Neural cell (in vitro differentiated cells): Measurements from ENCODE around the gene ANAPC2. TPM values are rescaled to one million over a fixed set of nuclear protein-coding genes. Genes with fewer than 3 reads are reported as not detected.

Experiments used
- H2AFZ ChIP-seq: fragments of 200-600, 300-800 bp; sonication (generic), shearing (Covaris generic); 2 replicates; pipeline ENCODE4 v1.6.0; 2014; ENCODE audit warnings: low read depth, mild to moderate bottlenecking, antibody characterized with exemption, low read length, moderate library complexity
- H3F3A ChIP-seq: fragments of 200-600 bp; shearing (Covaris generic); 2 replicates; pipeline ENCODE4 v1.6.1; 2016; ENCODE audit warnings: mild to moderate bottlenecking, moderate library complexity, mixed read lengths, antibody characterized with exemption, low read length; ENCODE audit not compliant: insufficient read depth, poor library complexity, severe bottlenecking
- H3K27ac ChIP-seq: fragments of 200-600, 300-800 bp; sonication (generic), shearing (Covaris generic); 2 replicates; pipeline ENCODE4 v1.5.1; 2014; ENCODE audit warnings: mild to moderate bottlenecking, low read length, moderate library complexity
- H3K27me3 ChIP-seq: fragments of 300-800, 200-600 bp; sonication (generic), shearing (Covaris generic); 2 replicates; pipeline ENCODE4 v1.6.0; 2014; ENCODE audit warnings: mild to moderate bottlenecking, low read depth, low read length, moderate library complexity; ENCODE audit not compliant: insufficient read depth
- H3K36me3 ChIP-seq: fragments of 300-800, 200-600 bp; sonication (generic), shearing (Covaris generic); 2 replicates; pipeline ENCODE4 v1.5.1; 2014; ENCODE audit warnings: mild to moderate bottlenecking, antibody characterized with exemption, low read length, moderate library complexity; ENCODE audit not compliant: insufficient read depth
- H3K4me2 ChIP-seq: fragments of 300-800, 200-600 bp; sonication (generic), shearing (Covaris generic); 2 replicates; pipeline ENCODE4 v1.6.0; 2014; ENCODE audit warnings: mild to moderate bottlenecking, low read length
- H3K4me3 ChIP-seq: fragments of 300-800, 200-600 bp; sonication (generic), shearing (Covaris generic); 2 replicates; pipeline ENCODE4 v1.5.1; 2014; ENCODE audit warnings: mild to moderate bottlenecking, low read length, moderate library complexity
- H3K79me2 ChIP-seq: fragments of 200-600 bp; shearing (Covaris generic); replicated peaks from 2 replicates; pipeline ENCODE4 v1.6.0; 2014; ENCODE audit warnings: mild to moderate bottlenecking, low read length, moderate library complexity; ENCODE audit not compliant: insufficient read depth
- H3K9ac ChIP-seq: fragments of 300-800, 200-600 bp; sonication (generic), shearing (Covaris generic); 2 replicates; pipeline ENCODE4 v1.6.1; 2016; ENCODE audit warnings: mild to moderate bottlenecking, low read length, mixed read lengths
- H3K9me2 ChIP-seq: fragments of 200-600 bp; shearing (Covaris generic); 2 replicates; pipeline ENCODE4 v1.6.1; 2016; ENCODE audit warnings: mild to moderate bottlenecking, low read length, mixed read lengths; ENCODE audit not compliant: insufficient read depth
- H3K9me3 ChIP-seq: fragments of 200-600, 300-800 bp; sonication (generic), shearing (Covaris generic); 2 replicates; pipeline ENCODE4 v1.6.1; 2016; ENCODE audit warnings: mild to moderate bottlenecking, mixed run types, low read length, moderate library complexity, mixed read lengths
- H4K20me1 ChIP-seq: fragments of 200-600 bp; shearing (Covaris generic); 2 replicates; pipeline ENCODE4 v1.6.1; 2016; ENCODE audit warnings: mild to moderate bottlenecking, mixed run types; ENCODE audit not compliant: insufficient read depth
- CTCF ChIP-seq: fragments of 450-650 bp; IDR thresholded peaks from 2 replicates; pipeline ENCODE4 v1.5.1; 2014; ENCODE audit warnings: antibody characterized with exemption, mild to moderate bottlenecking, moderate library complexity; ENCODE audit not compliant: poor library complexity, severe bottlenecking
- EP300 ChIP-seq: fragments of 450-650 bp; conservative IDR thresholded peaks from 2 replicates; pipeline ENCODE4 v1.6.1; 2014; ENCODE audit warnings: antibody characterized with exemption, mild to moderate bottlenecking, moderate library complexity; ENCODE audit not compliant: poor library complexity, severe bottlenecking
- EZH2 ChIP-seq: fragments of 200-600, 300-800 bp; shearing (Covaris generic), sonication (generic); IDR thresholded peaks from 2 replicates; pipeline ENCODE4 v1.6.1; 2014; ENCODE audit warnings: antibody characterized with exemption, low read length, borderline replicate concordance, mild to moderate bottlenecking; ENCODE audit not compliant: insufficient read depth, poor library complexity, severe bottlenecking
- MXI1 ChIP-seq: fragments of 450-650 bp; conservative IDR thresholded peaks from 2 replicates; pipeline ENCODE4 v1.6.1; 2014; ENCODE audit warnings: antibody characterized with exemption, mild to moderate bottlenecking; ENCODE audit not compliant: poor library complexity, severe bottlenecking
- POLR2AphosphoS5 ChIP-seq: IDR thresholded peaks from 2 replicates; pipeline ENCODE4 v1.6.1; 2012
- RAD21 ChIP-seq: fragments of 450-650 bp; conservative IDR thresholded peaks from 2 replicates; pipeline ENCODE4 v1.6.1; 2014; ENCODE audit warnings: antibody characterized with exemption, mild to moderate bottlenecking, moderate library complexity
- SMC3 ChIP-seq: fragments of 450-650 bp; conservative IDR thresholded peaks from 2 replicates; pipeline ENCODE4 v1.6.1; 2014; ENCODE audit warnings: antibody characterized with exemption, mild to moderate bottlenecking, moderate library complexity; ENCODE audit not compliant: poor library complexity
- TAF1 ChIP-seq: IDR thresholded peaks from 2 replicates; pipeline ENCODE4 v1.6.1; 2012; ENCODE audit warnings: low read depth
- polyA plus RNA-seq: library from polyadenylated mRNA; depleted of rRNA; stranded (reverse); fragments of >200 nt; gene quantifications from 2 replicates; pipeline ENCODE4 v1.2.3, GENCODE V29; 2014
- TF ChIP-seq, protein P1 (sequence below): IDR thresholded peaks from 2 replicates; pipeline ENCODE4 v1.6.1; 2012; ENCODE audit warnings: borderline replicate concordance

The ANAPC2 gene
- polyA plus RNA-seq, 1 donor from 2014 or later, result 38.1 TPM

GRCh38 chr9:137201205-137201868, 13.0 kb upstream of the ANAPC2 start:
- peak overlapping the region; percentile 49 for H3K27ac ChIP-seq
- no peaks in the 10 kb centered on the region for H4K20me1 ChIP-seq
- H3K27me3 ChIP-seq, result no peaks in the 10 kb centered on the region
- peaks cover 27% of the 10 kb centered on the region for H3K79me2 ChIP-seq
- peak overlapping the region; percentile 86 for H3K4me3 ChIP-seq
- peak overlapping the region; percentile 51 for H2AFZ ChIP-seq
- peak overlapping the region; percentile 96 for H3K4me2 ChIP-seq
- no peaks in the 10 kb centered on the region for H3K9me2 ChIP-seq
- peak overlapping the region; percentile 70 for H3K9ac ChIP-seq
- TF ChIP-seq EZH2, result no peak
- TF ChIP-seq CTCF, result no peak
- TF ChIP-seq MXI1, result no peak
- TF ChIP-seq, protein P1, sequence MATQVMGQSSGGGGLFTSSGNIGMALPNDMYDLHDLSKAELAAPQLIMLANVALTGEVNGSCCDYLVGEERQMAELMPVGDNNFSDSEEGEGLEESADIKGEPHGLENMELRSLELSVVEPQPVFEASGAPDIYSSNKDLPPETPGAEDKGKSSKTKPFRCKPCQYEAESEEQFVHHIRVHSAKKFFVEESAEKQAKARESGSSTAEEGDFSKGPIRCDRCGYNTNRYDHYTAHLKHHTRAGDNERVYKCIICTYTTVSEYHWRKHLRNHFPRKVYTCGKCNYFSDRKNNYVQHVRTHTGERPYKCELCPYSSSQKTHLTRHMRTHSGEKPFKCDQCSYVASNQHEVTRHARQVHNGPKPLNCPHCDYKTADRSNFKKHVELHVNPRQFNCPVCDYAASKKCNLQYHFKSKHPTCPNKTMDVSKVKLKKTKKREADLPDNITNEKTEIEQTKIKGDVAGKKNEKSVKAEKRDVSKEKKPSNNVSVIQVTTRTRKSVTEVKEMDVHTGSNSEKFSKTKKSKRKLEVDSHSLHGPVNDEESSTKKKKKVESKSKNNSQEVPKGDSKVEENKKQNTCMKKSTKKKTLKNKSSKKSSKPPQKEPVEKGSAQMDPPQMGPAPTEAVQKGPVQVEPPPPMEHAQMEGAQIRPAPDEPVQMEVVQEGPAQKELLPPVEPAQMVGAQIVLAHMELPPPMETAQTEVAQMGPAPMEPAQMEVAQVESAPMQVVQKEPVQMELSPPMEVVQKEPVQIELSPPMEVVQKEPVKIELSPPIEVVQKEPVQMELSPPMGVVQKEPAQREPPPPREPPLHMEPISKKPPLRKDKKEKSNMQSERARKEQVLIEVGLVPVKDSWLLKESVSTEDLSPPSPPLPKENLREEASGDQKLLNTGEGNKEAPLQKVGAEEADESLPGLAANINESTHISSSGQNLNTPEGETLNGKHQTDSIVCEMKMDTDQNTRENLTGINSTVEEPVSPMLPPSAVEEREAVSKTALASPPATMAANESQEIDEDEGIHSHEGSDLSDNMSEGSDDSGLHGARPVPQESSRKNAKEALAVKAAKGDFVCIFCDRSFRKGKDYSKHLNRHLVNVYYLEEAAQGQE, result no peak
- TF ChIP-seq POLR2AphosphoS5, result no peak
- no peak for TF ChIP-seq RAD21
- TF ChIP-seq SMC3, result no peak
- no peak for TF ChIP-seq EP300
- H3K36me3 ChIP-seq, result no peaks in the 10 kb centered on the region
- no peaks in the 10 kb centered on the region for H3F3A ChIP-seq
- H3K9me3 ChIP-seq, result no peaks in the 10 kb centered on the region

DNA sequence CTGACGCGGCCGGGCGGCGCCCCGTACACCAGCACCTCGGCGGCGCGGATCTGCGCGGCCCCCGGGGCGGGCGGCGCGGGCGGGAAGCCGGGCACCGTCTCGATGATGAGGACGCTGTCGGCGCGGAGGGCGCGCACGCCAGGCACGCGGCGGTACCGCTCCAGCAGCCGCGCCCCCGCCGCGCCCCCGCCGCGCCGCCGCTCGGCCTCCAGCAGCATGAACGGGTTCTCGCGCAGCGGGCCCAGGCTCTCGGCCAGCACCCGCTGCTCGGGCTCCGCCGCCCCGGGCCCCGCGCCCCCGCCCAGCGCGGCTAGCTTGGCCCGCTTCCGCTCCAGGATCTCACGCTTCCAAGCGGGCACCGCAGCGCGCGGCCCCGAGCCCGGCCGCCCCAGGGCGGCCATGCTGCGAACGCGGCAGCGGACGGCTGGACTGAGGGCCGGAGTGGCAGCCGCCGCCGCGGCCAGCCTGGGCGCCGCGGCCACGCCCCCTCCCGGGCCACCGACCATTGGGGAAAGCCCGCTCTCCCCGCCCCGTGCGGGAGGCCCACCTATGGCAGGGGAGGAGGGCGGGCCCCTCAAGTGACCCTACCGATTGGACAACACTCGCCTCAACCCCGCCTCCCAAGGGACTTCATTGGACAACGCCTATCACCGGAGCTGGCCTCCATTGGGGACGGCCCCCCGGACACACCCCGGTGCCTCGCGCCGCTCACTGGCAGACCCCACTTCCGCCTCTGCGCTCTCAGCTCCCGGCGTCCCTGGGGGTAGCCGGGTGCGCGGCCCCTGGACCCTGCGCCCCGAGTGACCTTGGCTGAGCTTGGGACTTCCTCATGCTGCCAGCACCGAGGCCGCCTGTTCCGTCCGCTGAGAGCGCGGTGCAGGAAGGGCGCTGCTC, 12.2 kb upstream of the ANAPC2 start, which contains the start of gene TPRN:
TPRN (minus strand) TSS at position 431 of the 894 bp plus-strand sequence; CDS start at position 401, 30 bp downstream.
- H3K4me3 ChIP-seq, result peak within 1 kb of the TSS; percentile 86
- H3K9me2 ChIP-seq, result no peaks in the 10 kb centered on the region
- H2AFZ ChIP-seq, result peak within 1 kb of the TSS; percentile 51
- TF ChIP-seq, protein P1, result no peak
- TF ChIP-seq POLR2AphosphoS5 (peak; percentile 26), CTCF (no peak), RAD21 (no peak), MXI1 (peak; percentile 76), TAF1 (no peak), EP300 (peak; percentile 26), EZH2 (no peak), SMC3 (peak; percentile 9)
- no peaks in the 10 kb centered on the region for H3K27me3 ChIP-seq
- peaks cover 19% of the 10 kb centered on the region for H3K79me2 ChIP-seq
- H3K27ac ChIP-seq, result peak within 1 kb of the TSS; percentile 49
- peak within 1 kb of the TSS; percentile 96 for H3K4me2 ChIP-seq
- H3K36me3 ChIP-seq, result no peaks in the 10 kb centered on the region
- no peaks in the 10 kb centered on the region for H3F3A ChIP-seq
- H3K9me3 ChIP-seq, result no peaks in the 10 kb centered on the region
- H3K9ac ChIP-seq, result peak within 1 kb of the TSS; percentile 70
- H4K20me1 ChIP-seq, result no peaks in the 10 kb centered on the region
